ENCODE results near the gene CYP2W1.
"Not testable (repeated sequence)": the region's sequence is repeated elsewhere in the genome, so short reads cannot be mapped to it uniquely, and the experiment has no call there.

Gene CYP2W1

GRCh38 chr7:952548-953441, 30.2 kb upstream of the CYP2W1 start:
- DNase-seq = no peak

GRCh38 chr7:953547-954327, 29.2 kb upstream of the CYP2W1 start:
- no peak for DNase-seq

GRCh38 chr7:954330-955238, 28.4 kb upstream of the CYP2W1 start, which contains the start of gene ADAP1:
Gene ADAP1 (minus strand): TSS chr7:954680. CDS start chr7:954477, 203 bp downstream.
- DNase-seq = peak in 2 of 4 experiments; percentile 13 to 42

GRCh38 chr7:956031-956430, 26.9 kb upstream of the CYP2W1 start:
- DNase-seq = no peak

- no peak for DNase-seq
Observed at GRCh38 chr7:957418-958220, 25.4 kb upstream of the CYP2W1 start.

- no peak for DNase-seq
Observed at GRCh38 chr7:958221-959200, 24.5 kb upstream of the CYP2W1 start.

- no peak for DNase-seq
Observed at GRCh38 chr7:959271-959670, 23.7 kb upstream of the CYP2W1 start.

- DNase-seq = not testable (repeated sequence)
Observed at GRCh38 chr7:959740-960139, 23.2 kb upstream of the CYP2W1 start.

- no peak for DNase-seq
Observed at GRCh38 chr7:960269-960871, 22.6 kb upstream of the CYP2W1 start.

GRCh38 chr7:960972-961371, 22.0 kb upstream of the CYP2W1 start:
- DNase-seq = not testable (repeated sequence)

GRCh38 chr7:961546-962400, 21.2 kb upstream of the CYP2W1 start:
- DNase-seq = no peak

GRCh38 chr7:962401-963081, 20.4 kb upstream of the CYP2W1 start:
- no peak for DNase-seq

GRCh38 chr7:963236-964078, 19.5 kb upstream of the CYP2W1 start:
- peak in 1 of 4 experiments; percentile 15 for DNase-seq

- DNase-seq = no peak
Observed at GRCh38 chr7:964401-965231, 18.4 kb upstream of the CYP2W1 start.

GRCh38 chr7:966291-967069, 16.5 kb upstream of the CYP2W1 start:
- DNase-seq = no peak
